DND-41 (cell line): Measurements from ENCODE around the gene PACS1.
A peak's percentile ranks its signal among the peaks of the same experiment; 100 is the strongest.

Experiments used
- EZH2 ChIP-seq: IDR thresholded peaks from 3 replicates; pipeline ENCODE4 v1.6.1; 2012; ENCODE audit warnings: borderline replicate concordance, low read depth, mild to moderate bottlenecking, moderate library complexity, low read length, inconsistent platforms; ENCODE audit not compliant: severe bottlenecking
- TF ChIP-seq, protein P1 (sequence below): IDR thresholded peaks from 2 replicates; pipeline ENCODE4 v1.5.1; 2012; ENCODE audit warnings: borderline replicate concordance, low read length, moderate library complexity, mild to moderate bottlenecking; ENCODE audit not compliant: poor library complexity, severe bottlenecking; ENCODE audit errors: extremely low read depth

DNA sequence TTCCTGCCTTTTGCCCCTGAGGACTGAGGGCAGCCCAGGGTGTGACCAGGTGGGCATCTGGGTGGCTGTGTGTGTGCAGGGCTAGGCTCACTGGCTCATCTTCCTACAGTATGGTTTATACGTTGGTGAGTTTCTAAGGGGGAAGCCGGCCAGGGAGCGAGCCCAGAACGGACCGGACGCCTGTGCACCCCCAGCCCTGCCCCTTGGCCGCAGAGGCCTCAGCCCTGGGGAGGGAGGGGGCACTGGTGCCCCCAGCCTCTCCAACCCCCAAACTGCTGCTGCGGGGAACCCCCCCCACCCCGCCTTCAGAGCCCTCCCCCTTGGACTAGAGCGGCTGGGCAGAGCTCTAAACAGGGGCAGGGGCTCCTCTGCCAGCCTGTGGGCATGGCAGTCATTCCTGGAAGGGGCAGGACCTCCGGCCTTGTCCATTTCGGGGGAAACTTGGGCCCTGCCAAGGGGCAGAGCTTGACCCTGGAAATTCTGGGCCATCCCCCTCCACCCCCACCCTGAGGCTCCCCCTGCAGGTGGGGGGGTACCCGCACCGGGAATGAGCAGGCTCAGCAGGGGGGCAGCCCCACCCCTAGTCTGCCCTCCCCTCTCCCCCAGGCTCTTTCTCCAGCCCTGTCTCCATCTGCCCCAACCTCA is 213.5 kb downstream of the PACS1 start:
- TF ChIP-seq, protein P1, sequence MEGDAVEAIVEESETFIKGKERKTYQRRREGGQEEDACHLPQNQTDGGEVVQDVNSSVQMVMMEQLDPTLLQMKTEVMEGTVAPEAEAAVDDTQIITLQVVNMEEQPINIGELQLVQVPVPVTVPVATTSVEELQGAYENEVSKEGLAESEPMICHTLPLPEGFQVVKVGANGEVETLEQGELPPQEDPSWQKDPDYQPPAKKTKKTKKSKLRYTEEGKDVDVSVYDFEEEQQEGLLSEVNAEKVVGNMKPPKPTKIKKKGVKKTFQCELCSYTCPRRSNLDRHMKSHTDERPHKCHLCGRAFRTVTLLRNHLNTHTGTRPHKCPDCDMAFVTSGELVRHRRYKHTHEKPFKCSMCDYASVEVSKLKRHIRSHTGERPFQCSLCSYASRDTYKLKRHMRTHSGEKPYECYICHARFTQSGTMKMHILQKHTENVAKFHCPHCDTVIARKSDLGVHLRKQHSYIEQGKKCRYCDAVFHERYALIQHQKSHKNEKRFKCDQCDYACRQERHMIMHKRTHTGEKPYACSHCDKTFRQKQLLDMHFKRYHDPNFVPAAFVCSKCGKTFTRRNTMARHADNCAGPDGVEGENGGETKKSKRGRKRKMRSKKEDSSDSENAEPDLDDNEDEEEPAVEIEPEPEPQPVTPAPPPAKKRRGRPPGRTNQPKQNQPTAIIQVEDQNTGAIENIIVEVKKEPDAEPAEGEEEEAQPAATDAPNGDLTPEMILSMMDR, result peak; percentile 2
- no peak for TF ChIP-seq EZH2
